DND-41 (cell line): ENCODE results near the gene SERPINA4.

Experiments
- ATAC-seq: fragments of 200-7000 bp; cut with Tn5 transposase; 3 replicates; pipeline ENCODE4 v1.9.1; 2021; ENCODE audit warnings: low read depth; ENCODE audit not compliant: insufficient read depth
- DNase-seq: peaks from one replicate; pipeline ENCODE4 v3.0.0-alpha.2; 2020
- H2AFZ ChIP-seq: 2 replicates; pipeline ENCODE4 v1.6.0; 2012; ENCODE audit warnings: low read depth, low read length
- H3K27ac ChIP-seq: 2 replicates; pipeline ENCODE4 v1.5.1; 2012; ENCODE audit warnings: low read length, inconsistent platforms
- H3K27me3 ChIP-seq: fragments of 200-600 bp; sonication (generic); 2 replicates; pipeline ENCODE4 v1.6.0; 2012; ENCODE audit warnings: low read length, mild to moderate bottlenecking, inconsistent platforms; ENCODE audit not compliant: insufficient read depth, poor library complexity
- H3K36me3 ChIP-seq: 2 replicates; pipeline ENCODE4 v1.5.1; 2012; ENCODE audit warnings: low read length, inconsistent platforms; ENCODE audit not compliant: insufficient read depth
- H3K4me1 ChIP-seq: 2 replicates; pipeline ENCODE4 v1.5.1; 2012; ENCODE audit warnings: mild to moderate bottlenecking, low read length; ENCODE audit not compliant: insufficient read depth
- H3K4me2 ChIP-seq: 2 replicates; pipeline ENCODE4 v1.6.0; 2012; ENCODE audit warnings: mild to moderate bottlenecking, moderate library complexity, low read length, inconsistent platforms; ENCODE audit not compliant: insufficient read depth
- H3K4me3 ChIP-seq, 2 experiments: fragments of 200-600 bp in 1 of 2; shearing (Covaris generic) in 1 of 2; 2 replicates each; pipeline ENCODE4 v1.5.1; 2012 to 2016; ENCODE audit warnings: inconsistent platforms in 2 of 2, low read length in 2 of 2, mild to moderate bottlenecking in 2 of 2, low read depth in 1 of 2, moderate library complexity in 1 of 2
- H3K79me2 ChIP-seq: 2 replicates; pipeline ENCODE4 v1.6.0; 2012; ENCODE audit warnings: low read length, inconsistent platforms; ENCODE audit not compliant: insufficient read depth
- H3K9ac ChIP-seq: 2 replicates; pipeline ENCODE4 v1.6.0; 2012; ENCODE audit warnings: low read depth, mild to moderate bottlenecking, inconsistent platforms, low read length, moderate library complexity
- H3K9me3 ChIP-seq: 2 replicates; pipeline ENCODE4 v1.5.1; 2012; ENCODE audit warnings: low read length, moderate library complexity, mild to moderate bottlenecking, inconsistent platforms; ENCODE audit not compliant: insufficient read depth, severe bottlenecking
- H4K20me1 ChIP-seq: 2 replicates; pipeline ENCODE4 v1.6.0; 2012; ENCODE audit warnings: low read length; ENCODE audit not compliant: insufficient read depth
- CTCF ChIP-seq: IDR thresholded peaks from 2 replicates; pipeline ENCODE4 v1.5.1; 2012; ENCODE audit warnings: borderline replicate concordance, low read length, moderate library complexity, mild to moderate bottlenecking; ENCODE audit not compliant: poor library complexity, severe bottlenecking; ENCODE audit errors: extremely low read depth
- EZH2 ChIP-seq: IDR thresholded peaks from 3 replicates; pipeline ENCODE4 v1.6.1; 2012; ENCODE audit warnings: borderline replicate concordance, low read depth, mild to moderate bottlenecking, moderate library complexity, low read length, inconsistent platforms; ENCODE audit not compliant: severe bottlenecking

SERPINA4 gene

DNA sequence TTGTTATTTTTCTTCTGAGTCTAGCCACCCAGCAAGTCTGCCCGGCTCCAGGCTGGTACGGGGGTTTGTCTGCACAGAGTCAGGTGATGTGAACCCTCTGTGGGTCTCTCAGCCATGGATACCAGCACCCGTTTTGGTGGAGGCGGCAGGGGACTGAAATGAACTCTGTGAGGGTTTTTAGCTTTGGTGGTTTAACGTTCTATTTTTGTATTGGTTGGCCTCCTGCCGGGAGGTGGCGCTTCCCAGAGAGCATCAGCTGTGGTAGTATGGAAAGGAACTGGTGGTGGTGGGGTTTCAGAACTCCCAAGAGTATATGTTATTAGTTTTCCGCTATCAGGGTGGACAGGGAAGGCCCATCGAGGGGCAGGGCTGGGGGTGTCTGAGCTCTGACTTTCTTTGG is 5.3 kb upstream of the SERPINA4 start:
- no peaks in the 10 kb centered on the region for H3K79me2 ChIP-seq
- no peaks in the 10 kb centered on the region for H3K27me3 ChIP-seq
- no peak overlapping the region for H2AFZ ChIP-seq
- H3K4me3 ChIP-seq, result no peak overlapping the region
- H4K20me1 ChIP-seq, result no peaks in the 10 kb centered on the region
- no peak for DNase-seq
- ATAC-seq, result no peak
- H3K36me3 ChIP-seq, result no peaks in the 10 kb centered on the region
- TF ChIP-seq EZH2 (no peak), CTCF (no peak)
- H3K9ac ChIP-seq, result no peak overlapping the region
- H3K27ac ChIP-seq, result no peak overlapping the region
- H3K4me1 ChIP-seq, result no peaks in the 10 kb centered on the region
- no peak overlapping the region for H3K4me2 ChIP-seq
- H3K9me3 ChIP-seq, result no peaks in the 10 kb centered on the region

DNA sequence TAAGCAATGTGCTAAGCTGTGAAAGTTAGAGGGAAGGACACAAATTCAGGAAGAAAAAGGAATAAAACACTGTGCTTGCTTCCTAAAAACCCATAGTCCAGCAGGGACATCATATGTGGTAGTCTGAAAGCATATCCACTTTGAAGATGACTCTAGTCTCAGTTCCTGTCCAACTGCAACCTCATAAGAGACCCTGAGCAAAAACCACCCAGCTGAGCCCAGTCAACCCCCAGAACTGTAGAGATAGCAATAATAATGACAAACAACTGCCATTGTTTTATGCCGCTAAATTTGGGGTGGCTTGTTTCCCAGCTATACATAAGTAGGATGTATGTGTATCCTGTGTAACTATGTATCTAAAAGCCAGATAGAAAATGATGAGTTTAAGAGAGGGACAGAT is 3.9 kb upstream of the SERPINA4 start:
- Histone ChIP-seq H3K79me2 (no peaks in the 10 kb centered on the region), H2AFZ (no peak overlapping the region), H3K27ac (no peak overlapping the region), H3K36me3 (no peaks in the 10 kb centered on the region), H3K4me3 (no peak overlapping the region), H3K27me3 (no peaks in the 10 kb centered on the region), H3K4me2 (no peak overlapping the region), H3K4me1 (no peaks in the 10 kb centered on the region), H3K9me3 (no peaks in the 10 kb centered on the region), H3K9ac (no peak overlapping the region), H4K20me1 (no peaks in the 10 kb centered on the region)
- ATAC-seq (no peak), DNase-seq (no peak)
- no peak for TF ChIP-seq EZH2
- no peak for TF ChIP-seq CTCF

DNA sequence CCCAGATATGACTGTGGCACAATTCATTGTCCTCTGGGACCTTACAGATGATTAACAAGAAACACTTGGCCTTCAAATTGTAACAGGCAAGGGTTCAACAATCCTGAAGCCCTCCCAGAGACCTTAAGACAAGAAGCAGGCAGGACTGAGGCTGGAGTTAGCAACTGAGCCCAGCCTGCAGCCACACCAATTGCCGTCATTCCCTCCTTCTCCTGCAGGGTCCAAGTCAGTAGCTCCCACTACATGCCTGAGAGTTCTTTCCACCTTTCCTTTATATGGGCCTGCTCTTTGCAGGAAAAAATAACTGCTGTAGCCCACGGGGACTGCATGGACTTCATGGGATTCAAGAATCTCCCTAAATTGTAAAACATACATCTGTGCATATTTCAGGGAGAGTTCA is 2.4 kb upstream of the SERPINA4 start:
- no peaks in the 10 kb centered on the region for H3K36me3 ChIP-seq
- no peak overlapping the region for H2AFZ ChIP-seq
- H3K9me3 ChIP-seq, result no peaks in the 10 kb centered on the region
- no peak overlapping the region for H3K9ac ChIP-seq
- TF ChIP-seq CTCF (no peak), EZH2 (no peak)
- H3K27me3 ChIP-seq, result no peaks in the 10 kb centered on the region
- DNase-seq (no peak), ATAC-seq (no peak)
- H3K4me1 ChIP-seq, result no peaks in the 10 kb centered on the region
- no peak overlapping the region for H3K4me3 ChIP-seq
- H3K4me2 ChIP-seq, result no peak overlapping the region
- no peaks in the 10 kb centered on the region for H4K20me1 ChIP-seq
- H3K27ac ChIP-seq, result no peak overlapping the region
- no peaks in the 10 kb centered on the region for H3K79me2 ChIP-seq
